ENCODE measurements around the gene SUPV3L1. TPM values are rescaled to one million over a fixed set of nuclear protein-coding genes. Genes with fewer than 3 reads are reported as not detected.

The SUPV3L1 gene
- total and polyA plus RNA-seq, 9 of the 15 experiments (the other 6 are each of a cell fraction or from before 2014, with no cell fraction given): 45.2 to 156 (median 92.6) TPM

GRCh38 chr10:69211104-69211503 lies 31.1 kb downstream of the SUPV3L1 start (continued):
- TF ChIP-seq ZNF239 (CRISPR knock-in tag; IDR thresholded peaks at IDR 0.05) (no peak), SMARCB1 (IDR thresholded peaks at IDR 0.05; ENCODE audit: insufficient read length, low read depth) (peak; percentile 32), NCOA4 (IDR thresholded peaks at IDR 0.05; ENCODE audit: partially characterized antibody) (no peak), SRSF3 (IDR thresholded peaks at IDR 0.05; ENCODE audit: insufficient read depth, low read length) (no peak), MYBL2 (IDR thresholded peaks at IDR 0.05; ENCODE audit: low read depth) (no peak), MYBL2 (CRISPR knock-in tag; IDR thresholded peaks at IDR 0.05; ENCODE audit: borderline replicate concordance) (no peak), TBP (optimal IDR thresholded peaks at IDR 0.05; ENCODE audit: low read depth, low read length) (no peak), NCOR1 (IDR thresholded peaks at IDR 0.05) (no peak), ZFP91 (CRISPR knock-in tag; IDR thresholded peaks at IDR 0.05) (no peak), SRF (CRISPR knock-in tag; IDR thresholded peaks at IDR 0.05) (no peak), NCOA2 (IDR thresholded peaks at IDR 0.05; ENCODE audit: partially characterized antibody in 2 of 2) (no peak), SNIP1 (IDR thresholded peaks at IDR 0.05; ENCODE audit: low read depth) (no peak), NBN (IDR thresholded peaks at IDR 0.05; ENCODE audit: low read depth) (no peak), ETV1 (tag; conservative IDR thresholded peaks at IDR 0.05; ENCODE audit: low read depth) (no peak), CXXC5 (CRISPR knock-in tag; IDR thresholded peaks at IDR 0.05) (no peak), ETV5 (CRISPR knock-in tag; IDR thresholded peaks at IDR 0.05; ENCODE audit: low read depth) (no peak), RBM22 (IDR thresholded peaks at IDR 0.05; ENCODE audit: low read depth, low read length, poor library complexity, severe bottlenecking) (no peak), MLLT1 (IDR thresholded peaks at IDR 0.05) (0 out of 4 replicates have a peak, but pooled peaks of 1 of the 2 experiments have one; percentile 45), PRMT5 (CRISPR knock-in tag; IDR thresholded peaks at IDR 0.05) (no peak), EHMT2 (IDR thresholded peaks at IDR 0.05) (peak; percentile 57; the same call in 1 of the 2 replicates), KDM2B (CRISPR knock-in tag; IDR thresholded peaks at IDR 0.05) (no peak), MXD1 (CRISPR knock-in tag; IDR thresholded peaks at IDR 0.05; ENCODE audit: borderline replicate concordance, poor library complexity, severe bottlenecking) (no peak), CSDE1 (IDR thresholded peaks at IDR 0.05) (no peak), ZNF707 (CRISPR knock-in tag; conservative IDR thresholded peaks at IDR 0.05) (no peak), RNF219 (CRISPR knock-in tag; IDR thresholded peaks at IDR 0.05) (no peak)

All from K562 (cell line).